HEK293 (cell line): ENCODE measurements around the gene HLA-A.
A peak's percentile ranks its signal among the peaks of the same experiment; 100 is the strongest.

ENCODE experiments used
- CTCF ChIA-PET: fragments of 350-600 bp; formaldehyde crosslinking; extraction: SDS; loops from one replicate; lab custom pipeline; 2021; ENCODE audit warnings: antibody characterized with exemption; lab: Yijun Ruan, JAX
- POLR2A ChIA-PET: fragments of 300-600 bp; formaldehyde crosslinking; extraction: SDS; loops from one replicate; lab custom pipeline; 2020; ENCODE audit warnings: antibody characterized with exemption, inconsistent platforms; lab: Yijun Ruan, JAX
- H3K27ac ChIP-seq: fragments of 200-500 bp; sonication (Bioruptor generic); 2 replicates; pipeline ENCODE4 v1.5.1; 2014; ENCODE audit warnings: low read depth, low read length, control low read depth, inconsistent platforms; ENCODE audit errors: extremely low read depth
- H3K36me3 ChIP-seq, 2 experiments: fragments of 200-500 bp in 1 of 2; sonication (Bioruptor generic) in 1 of 2; 1 replicate in 1 of 2; 2 replicates in 1 of 2; pipeline ENCODE4 v1.5.1; 2014 to 2017; ENCODE audit warnings: inconsistent platforms in 2 of 2, low read length in 2 of 2; ENCODE audit not compliant: control insufficient read depth in 2 of 2, insufficient read depth in 1 of 2
- H3K4me1 ChIP-seq: fragments of 200-500 bp; sonication (Bioruptor generic); 2 replicates; pipeline ENCODE4 v1.5.1; 2014; ENCODE audit warnings: mild to moderate bottlenecking, low read length, inconsistent platforms; ENCODE audit not compliant: control insufficient read depth, insufficient read depth
- H3K4me3 ChIP-seq: 2 replicates; pipeline ENCODE4 v1.5.1; 2011; ENCODE audit warnings: low read depth, mild to moderate bottlenecking, control low read depth, low read length, moderate library complexity
- H3K9me3 ChIP-seq: fragments of 200-500 bp; sonication (Bioruptor generic); 2 replicates; pipeline ENCODE4 v1.5.1; 2014; ENCODE audit warnings: low read depth, low read length, inconsistent platforms; ENCODE audit not compliant: control insufficient read depth, insufficient read depth
- EGR2 ChIP-seq: fragments of 450-650 bp; formaldehyde crosslinking; IDR thresholded peaks from 2 replicates; pipeline ENCODE4 v1.5.1; 2016; ENCODE audit warnings: low read depth, missing biosample characterization, missing genetic modification characterization
- INSM2 ChIP-seq: fragments of 450-650 bp; formaldehyde crosslinking; IDR thresholded peaks from 2 replicates; pipeline ENCODE4 v1.5.1; 2016; ENCODE audit warnings: missing biosample characterization, missing genetic modification characterization
- MZF1 ChIP-seq: fragments of 450-650 bp; formaldehyde crosslinking; IDR thresholded peaks from 2 replicates; pipeline ENCODE4 v1.5.1; 2017; ENCODE audit warnings: missing biosample characterization, missing genetic modification characterization, borderline replicate concordance
- PATZ1 ChIP-seq: fragments of 450-650 bp; formaldehyde crosslinking; IDR thresholded peaks from 2 replicates; pipeline ENCODE4 v1.5.1; 2016; ENCODE audit warnings: missing biosample characterization, missing genetic modification characterization
- PRDM1 ChIP-seq: fragments of 450-650 bp; formaldehyde crosslinking; IDR thresholded peaks from 2 replicates; pipeline ENCODE4; 2016; ENCODE audit warnings: missing biosample characterization, missing genetic modification characterization
- RBAK ChIP-seq: fragments of 450-650 bp; formaldehyde crosslinking; IDR thresholded peaks from 2 replicates; pipeline ENCODE4 v1.5.1; 2016; ENCODE audit warnings: missing biosample characterization, missing genetic modification characterization
- SP3 ChIP-seq: fragments of 450-650 bp; formaldehyde crosslinking; IDR thresholded peaks from 2 replicates; pipeline ENCODE4 v1.5.1; 2016; ENCODE audit warnings: missing biosample characterization, missing genetic modification characterization
- TRIM28 ChIP-seq: IDR thresholded peaks from 2 replicates; pipeline ENCODE4 v1.6.1; 2011; ENCODE audit warnings: low read length, control low read depth, borderline replicate concordance
- ZBTB48 ChIP-seq: fragments of 450-650 bp; formaldehyde crosslinking; IDR thresholded peaks from 2 replicates; pipeline ENCODE4 v1.5.1; 2016; ENCODE audit warnings: missing biosample characterization, missing genetic modification characterization
- ZNF121 ChIP-seq: fragments of 450-650 bp; formaldehyde crosslinking; IDR thresholded peaks from 2 replicates; pipeline ENCODE4 v1.5.1; 2016; ENCODE audit warnings: missing biosample characterization, missing genetic modification characterization
- ZNF132 ChIP-seq: fragments of 450-650 bp; formaldehyde crosslinking; IDR thresholded peaks from 2 replicates; pipeline ENCODE4 v1.5.1; 2017; ENCODE audit warnings: missing biosample characterization, missing genetic modification characterization, borderline replicate concordance
- ZNF148 ChIP-seq: fragments of 450-650 bp; formaldehyde crosslinking; IDR thresholded peaks from 2 replicates; pipeline ENCODE4 v1.5.0; 2017; ENCODE audit warnings: missing biosample characterization, missing genetic modification characterization, borderline replicate concordance
- ZNF311 ChIP-seq: fragments of 450-650 bp; formaldehyde crosslinking; IDR thresholded peaks from 2 replicates; pipeline ENCODE4 v1.5.1; 2017; ENCODE audit warnings: missing biosample characterization, missing genetic modification characterization, borderline replicate concordance
- ZNF398 ChIP-seq: fragments of 450-650 bp; formaldehyde crosslinking; IDR thresholded peaks from 2 replicates; pipeline ENCODE4 v1.5.1; 2017; ENCODE audit warnings: missing biosample characterization, missing genetic modification characterization
- ZNF449 ChIP-seq: fragments of 450-650 bp; formaldehyde crosslinking; IDR thresholded peaks from 2 replicates; pipeline ENCODE4 v1.5.1; 2017; ENCODE audit warnings: missing biosample characterization, mild to moderate bottlenecking, missing genetic modification characterization, moderate library complexity
- ZNF521 ChIP-seq: fragments of 450-650 bp; formaldehyde crosslinking; IDR thresholded peaks from 2 replicates; pipeline ENCODE4 v1.5.1; 2017; ENCODE audit warnings: missing biosample characterization, mild to moderate bottlenecking, missing genetic modification characterization
- ZNF558 ChIP-seq: fragments of 450-650 bp; formaldehyde crosslinking; IDR thresholded peaks from 2 replicates; pipeline ENCODE4 v1.5.1; 2016; ENCODE audit warnings: missing biosample characterization, missing genetic modification characterization
- ZNF645 ChIP-seq: fragments of 450-650 bp; formaldehyde crosslinking; IDR thresholded peaks from 2 replicates; pipeline ENCODE4; 2016; ENCODE audit warnings: missing biosample characterization, missing genetic modification characterization
- ZNF701 ChIP-seq: fragments of 450-650 bp; formaldehyde crosslinking; IDR thresholded peaks from 2 replicates; pipeline ENCODE4 v1.5.1; 2016; ENCODE audit warnings: missing biosample characterization, missing genetic modification characterization
- ZSCAN4 ChIP-seq: fragments of 450-650 bp; formaldehyde crosslinking; IDR thresholded peaks from 2 replicates; pipeline ENCODE4 v1.5.1; 2017; ENCODE audit warnings: missing biosample characterization, missing genetic modification characterization

The HLA-A gene

DNA sequence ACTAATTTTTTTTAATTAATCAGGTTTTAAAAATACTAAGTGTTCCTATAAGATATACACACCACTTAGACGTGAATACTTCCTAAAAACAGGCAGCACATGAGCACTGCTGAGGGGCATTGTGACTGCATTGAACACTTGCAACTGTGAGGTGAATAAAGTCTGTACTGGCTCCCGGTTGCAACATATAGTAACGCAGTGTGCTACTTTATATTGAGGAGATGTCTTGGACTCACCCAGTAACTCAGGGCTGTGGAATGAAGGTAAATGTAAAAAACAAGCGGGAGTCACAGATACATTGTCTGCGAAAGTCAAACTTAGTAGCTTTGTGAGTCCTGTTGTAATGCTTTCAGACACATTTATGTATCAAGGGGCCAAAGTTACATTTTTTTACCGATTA lies 17.0 kb upstream of the HLA-A start (continued):
- no peak for TF ChIP-seq ZNF148
- TF ChIP-seq INSM2: no peak
- TF ChIP-seq ZNF398: no peak
- TF ChIP-seq ZNF311: no peak
- TF ChIP-seq EGR2 (tag by site-specific recombination): no peak
- no peak for TF ChIP-seq RBAK

DNA sequence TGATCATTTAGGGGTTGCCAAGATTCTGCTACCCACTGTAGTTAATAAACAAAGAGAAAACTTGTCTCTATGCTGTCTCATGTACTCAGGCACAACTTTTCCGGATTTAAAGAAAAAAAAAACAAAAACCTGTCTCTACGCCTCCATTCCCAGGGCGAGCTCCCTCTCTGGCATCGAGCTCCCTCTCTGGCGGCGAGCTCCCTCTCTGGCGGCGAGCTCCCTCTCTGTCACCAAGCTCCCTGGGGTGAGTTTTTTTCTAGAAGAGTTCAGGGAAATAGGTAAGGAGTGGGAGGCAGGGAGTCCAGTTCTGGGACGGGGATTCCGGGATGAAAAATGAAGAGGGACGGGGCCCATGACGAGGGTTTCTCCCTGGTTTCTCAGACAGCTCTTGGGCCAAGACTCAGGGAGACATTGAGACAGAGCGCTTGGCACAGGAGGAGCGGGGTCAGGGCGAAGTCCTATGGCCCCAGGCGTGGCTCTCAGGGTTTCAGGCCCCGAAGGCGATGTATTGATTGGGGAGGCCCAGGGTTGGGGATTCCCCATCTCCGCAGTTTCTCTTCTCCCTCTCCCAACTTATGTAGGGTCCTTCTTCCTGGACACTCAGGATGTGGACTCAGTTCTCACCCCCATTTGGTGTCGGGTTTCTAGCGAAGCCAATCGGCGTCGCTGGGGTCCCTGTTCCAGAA lies 16.5 kb upstream of the HLA-A start:
- TF ChIP-seq MZF1: no peak
- Histone ChIP-seq H3K4me1 (no peaks in the 10 kb centered on the region), H3K27ac (no peak overlapping the region), H3K9me3 (no peaks in the 10 kb centered on the region), H3K36me3 (no peaks in the 10 kb centered on the region), H3K4me3 (no peak overlapping the region)
- CTCF ChIA-PET: no interaction called here
- POLR2A ChIA-PET: no interaction called here

GRCh38 chr6:29926413-29927274 lies 15.7 kb upstream of the HLA-A start:
- ChIA-PET CTCF (no interaction called here), POLR2A (no interaction called here)
- H3K27ac ChIP-seq: no peak overlapping the region
- H3K9me3 ChIP-seq: no peaks in the 10 kb centered on the region
- no peaks in the 10 kb centered on the region for H3K4me1 ChIP-seq
- peak overlapping the region; percentile 10; the same call in 1 of the 2 replicates for H3K4me3 ChIP-seq
- H3K36me3 ChIP-seq: no peaks in the 10 kb centered on the region
- TF ChIP-seq ZNF449 (tag by site-specific recombination): no peak
- no peak for TF ChIP-seq ZNF132 (tag by site-specific recombination)
- TF ChIP-seq ZNF701 (tag by site-specific recombination): no peak
- TF ChIP-seq ZBTB48 (tag by site-specific recombination): no peak
- TF ChIP-seq ZSCAN4 (tag by site-specific recombination): no peak
- TF ChIP-seq ZNF521 (tag by site-specific recombination): no peak
- TF ChIP-seq SP3: no peak
- no peak for TF ChIP-seq TRIM28
- TF ChIP-seq ZNF645: no peak
- no peak for TF ChIP-seq ZNF558 (tag by site-specific recombination)
- no peak for TF ChIP-seq PRDM1 (tag by site-specific recombination)
- no peak for TF ChIP-seq ZNF121
- no peak for TF ChIP-seq PATZ1
